ENCODE results near the gene TERF2IP.

TERF2IP gene

DNA sequence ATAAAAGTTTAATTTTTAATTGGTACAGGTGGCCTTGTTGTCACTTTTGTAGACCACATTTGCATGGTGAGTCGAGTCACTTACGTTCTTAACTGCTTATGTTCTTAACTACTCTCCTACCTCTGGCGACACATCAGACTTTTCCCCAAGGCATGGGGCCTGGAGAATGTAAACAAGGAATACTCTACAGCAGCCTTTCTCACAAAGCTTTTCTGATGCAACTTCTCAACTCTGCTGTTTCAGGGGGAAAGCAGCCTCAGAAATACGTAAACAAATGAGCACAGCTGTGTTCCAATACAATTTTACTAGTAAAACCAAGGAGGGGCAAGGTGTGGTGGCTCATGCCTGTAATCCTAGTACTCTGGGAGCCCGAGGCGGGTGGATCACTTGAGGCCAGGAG lies 7.0 kb upstream of the TERF2IP start:
- DNase-seq: no peak

DNA sequence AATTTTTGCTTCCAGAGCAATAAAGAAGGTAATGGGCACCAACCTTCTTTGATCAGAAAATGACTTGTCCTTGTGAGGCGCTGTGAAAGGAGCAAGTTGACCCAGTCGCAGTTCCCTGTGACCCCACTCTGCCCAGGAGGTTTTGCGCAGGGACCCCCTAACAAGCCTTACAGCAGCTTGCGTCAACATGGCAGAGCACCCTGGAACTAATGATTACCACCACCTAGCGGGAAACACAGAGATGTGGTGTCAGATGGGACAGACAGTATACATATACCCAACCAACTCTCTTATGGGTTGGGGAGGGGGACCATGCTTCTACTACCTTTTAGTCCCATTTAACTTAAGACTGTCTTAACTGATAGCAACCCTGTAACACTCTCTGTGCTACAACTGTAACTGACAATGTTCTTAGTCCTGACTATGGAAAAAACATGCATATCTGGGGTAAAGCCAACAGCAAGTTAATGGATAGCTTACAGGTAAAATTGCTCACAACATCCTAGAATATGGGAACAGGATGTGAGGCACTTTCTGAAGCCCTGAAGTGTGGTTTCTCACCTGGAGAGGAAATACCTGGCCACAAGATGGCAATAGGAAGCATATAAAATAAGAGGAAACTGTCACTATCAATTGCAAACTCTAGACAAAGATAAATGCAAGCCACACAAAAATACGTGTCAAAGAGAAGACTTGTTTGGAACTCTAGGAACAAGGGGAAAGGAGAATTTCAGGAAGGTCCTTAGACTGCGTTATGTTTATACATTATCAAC lies 3.1 kb upstream of the TERF2IP start:
- peak in 1 of 3 experiments; percentile 5 for DNase-seq

DNA sequence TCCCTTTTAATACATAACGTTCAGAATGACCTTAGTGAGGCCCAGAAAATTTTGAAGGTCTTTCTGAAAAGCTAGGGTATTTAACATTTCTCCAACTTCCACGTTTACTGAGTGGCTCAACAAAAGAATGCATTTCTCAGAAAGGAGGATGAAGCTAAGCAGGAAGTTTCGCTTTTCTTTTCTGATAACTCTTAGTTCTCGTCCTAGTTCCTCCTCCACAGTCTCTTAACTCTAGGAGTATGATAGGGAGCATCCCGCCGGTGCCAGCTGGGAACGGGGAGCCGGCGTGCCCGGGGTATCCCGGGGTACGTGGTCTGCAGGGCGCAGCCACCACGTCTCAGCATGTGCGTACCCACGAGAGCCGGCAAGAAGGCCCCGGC lies 471 bp upstream of the TERF2IP start:
- DNase-seq: peak in 1 of 3 experiments; percentile 49

DNA sequence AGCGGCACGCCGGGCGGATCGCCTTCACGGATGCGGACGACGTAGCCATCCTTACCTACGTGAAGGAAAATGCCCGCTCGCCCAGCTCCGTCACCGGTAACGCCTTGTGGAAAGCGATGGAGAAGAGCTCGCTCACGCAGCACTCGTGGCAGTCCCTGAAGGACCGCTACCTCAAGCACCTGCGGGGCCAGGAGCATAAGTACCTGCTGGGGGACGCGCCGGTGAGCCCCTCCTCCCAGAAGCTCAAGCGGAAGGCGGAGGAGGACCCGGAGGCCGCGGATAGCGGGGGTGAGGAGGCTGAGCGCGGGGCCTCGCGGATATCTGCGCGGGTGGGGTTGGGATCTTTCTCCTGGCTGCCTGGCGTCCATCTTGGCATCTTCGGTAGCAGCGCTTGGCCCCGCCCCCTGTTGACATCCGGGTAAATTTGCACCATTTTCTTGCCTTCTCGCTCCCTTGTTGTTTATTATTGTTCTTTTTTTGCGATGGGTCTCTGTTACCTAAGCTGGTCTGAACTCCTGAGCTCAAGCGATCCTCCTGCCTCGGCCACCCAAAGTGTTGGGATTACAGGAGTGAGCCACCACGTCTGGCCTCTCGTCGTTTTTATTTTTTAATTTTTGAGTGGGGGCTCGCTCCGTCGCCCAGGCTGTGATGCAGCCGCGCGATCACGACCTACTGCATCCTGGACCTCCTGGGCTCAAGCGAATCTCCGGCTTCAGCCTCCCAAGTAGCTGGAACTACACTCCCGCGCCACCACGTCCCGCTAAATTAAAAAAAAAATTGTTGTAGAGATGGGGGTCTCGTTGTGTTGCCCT lies 898 bp downstream of the TERF2IP start:
- peak; percentile 70 to 86 (median 80) for DNase-seq

DNA sequence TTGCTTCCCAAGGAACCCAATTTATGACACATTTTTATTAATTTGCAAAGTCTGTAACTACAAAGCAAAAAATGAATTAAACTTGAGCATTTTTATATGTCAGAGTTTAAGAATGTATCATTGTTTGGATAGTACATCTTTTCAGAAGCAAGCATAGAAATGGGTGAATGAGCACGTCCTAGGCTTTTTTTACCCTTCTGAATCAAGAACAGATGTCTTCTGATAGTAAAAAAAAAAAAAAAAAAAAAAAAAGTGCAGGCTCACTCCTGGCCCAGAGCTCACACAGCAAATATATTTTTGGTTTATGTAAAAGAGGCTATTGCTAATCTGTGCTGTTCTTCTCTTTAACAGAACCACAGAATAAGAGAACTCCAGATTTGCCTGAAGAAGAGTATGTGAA lies 6.3 kb downstream of the TERF2IP start:
- DNase-seq: no peak

DNA sequence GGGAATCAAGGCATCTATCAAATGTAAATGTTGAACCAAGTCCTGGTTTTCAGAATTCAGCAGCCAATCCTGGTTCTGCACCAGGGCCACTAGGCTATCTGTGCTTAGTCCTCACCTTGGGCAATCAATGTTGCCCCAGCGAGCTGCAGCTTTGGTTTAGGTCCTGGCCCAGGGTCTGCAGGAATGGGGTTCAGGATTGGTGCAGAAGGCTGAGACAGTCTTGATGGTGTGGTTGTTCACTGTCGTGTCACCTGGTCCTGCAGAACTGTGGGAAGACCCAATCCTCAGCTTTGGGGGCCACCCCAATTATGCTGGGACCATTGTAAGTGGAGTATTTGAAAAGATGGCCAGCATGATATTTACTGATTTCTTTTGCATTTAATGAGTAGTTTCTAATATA lies 10.6 kb downstream of the TERF2IP start:
- DNase-seq: no peak

DNA sequence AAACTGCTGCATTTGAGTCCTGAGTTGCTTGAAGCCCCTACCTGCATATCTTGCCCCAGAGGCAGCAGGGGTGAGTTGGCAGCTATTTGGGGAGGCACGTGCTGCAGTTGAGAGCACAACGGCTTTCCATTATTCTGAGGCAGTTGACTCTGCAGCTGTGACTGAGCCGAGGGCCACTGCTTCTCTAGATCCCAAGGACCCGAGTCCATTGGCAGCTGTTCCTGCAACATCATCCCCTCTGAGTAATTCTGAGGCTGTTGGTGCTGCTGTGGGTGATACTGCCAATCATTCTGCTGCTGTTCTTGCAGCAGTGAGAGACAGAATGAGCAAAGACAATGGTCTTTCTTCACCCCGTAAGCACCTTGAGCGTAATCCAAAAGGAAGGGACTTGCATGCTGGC lies 12.7 kb downstream of the TERF2IP start:
- DNase-seq: no peak

DNA sequence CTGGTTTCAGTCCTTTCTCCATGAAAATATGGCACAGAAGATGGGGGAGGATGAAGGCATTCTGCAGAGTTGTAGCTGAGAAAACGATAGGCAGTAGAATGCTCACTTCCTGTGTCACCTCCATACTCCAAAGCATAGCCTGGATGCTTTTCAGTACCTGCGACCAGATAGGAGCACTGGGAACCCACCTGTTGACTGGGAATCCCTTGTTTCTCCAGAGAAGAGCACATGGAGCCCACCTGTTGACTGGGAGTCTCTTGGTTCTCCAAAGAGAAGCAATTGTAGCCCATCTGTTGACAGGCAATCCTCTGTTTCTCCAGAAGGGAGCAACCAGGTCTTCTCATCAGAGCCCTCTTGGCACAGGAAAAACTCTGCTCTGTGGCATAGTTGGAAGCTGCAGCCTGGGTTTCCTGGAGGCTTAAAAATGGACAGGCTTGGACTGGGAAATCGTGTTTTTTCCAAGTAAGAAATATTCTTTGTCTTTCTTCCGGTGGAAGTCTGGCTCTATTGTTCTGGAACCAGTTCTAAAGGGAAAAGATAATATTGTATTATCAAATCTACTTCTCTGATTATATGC lies 13.2 kb downstream of the TERF2IP start:
- DNase-seq: no peak

DNA sequence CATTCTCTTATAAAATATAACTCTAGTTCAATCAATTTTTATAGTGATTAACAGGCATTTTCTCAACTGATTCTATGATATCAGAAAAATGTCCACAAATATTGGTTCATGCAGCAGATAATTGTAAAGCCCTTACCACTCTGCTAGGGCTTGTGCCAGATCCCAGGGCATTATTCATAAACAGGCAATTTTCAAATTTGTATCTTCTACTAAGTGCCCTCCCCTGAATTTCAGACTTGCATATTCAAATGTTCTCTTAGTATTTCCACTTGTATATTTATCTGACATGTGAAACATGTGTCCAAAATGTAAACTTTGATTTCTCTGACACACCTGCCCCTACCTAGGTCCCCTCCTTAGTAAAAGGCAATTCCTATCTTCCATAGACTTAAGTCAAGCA lies 19.9 kb downstream of the TERF2IP start:
- no peak for DNase-seq

DNA sequence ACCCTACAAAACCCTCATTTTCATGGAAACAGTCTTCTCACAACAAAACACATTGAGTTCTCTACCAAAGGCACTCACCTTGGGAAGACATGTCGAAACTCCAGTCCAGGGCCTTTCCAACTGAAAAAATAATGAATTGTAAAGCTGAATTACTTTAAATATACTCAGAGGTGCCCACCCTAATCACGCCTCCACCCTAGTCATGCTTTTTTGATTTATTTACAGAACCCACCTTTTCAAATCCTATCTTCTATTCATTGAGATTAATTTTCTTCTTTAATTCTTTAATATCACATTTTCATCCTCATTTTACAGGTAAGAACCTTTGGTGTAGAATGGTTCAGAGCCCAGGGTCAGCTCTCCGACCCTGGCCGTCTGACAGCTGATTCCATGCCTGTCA lies 29.3 kb downstream of the TERF2IP start, which contains the start of gene CPHXL2:
Gene CPHXL2 (minus strand): TSS at position 101 of the 400 bp plus-strand sequence. CDS start 10 bp downstream, at position 91.
- DNase-seq: no peak

DNA sequence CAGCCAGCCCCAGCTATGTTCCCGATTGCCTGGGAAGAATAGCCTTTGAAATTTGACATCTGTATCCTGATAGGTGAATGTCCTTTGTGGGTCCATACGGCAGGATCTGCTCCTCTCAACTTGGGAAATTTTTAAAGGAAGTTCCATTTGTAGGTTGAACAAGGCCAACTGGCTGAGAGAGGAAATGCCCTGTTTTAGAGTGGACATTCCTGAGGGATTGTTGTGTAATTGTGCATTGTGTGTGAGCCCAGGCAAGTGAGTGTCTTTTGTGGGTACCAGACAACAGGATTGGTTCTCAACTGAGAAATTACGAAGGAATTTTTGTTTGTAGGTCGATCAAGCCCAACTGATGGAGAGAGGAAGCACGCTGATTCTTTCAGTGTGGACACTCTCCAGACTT lies 31.8 kb downstream of the TERF2IP start:
- no peak for DNase-seq

DNA sequence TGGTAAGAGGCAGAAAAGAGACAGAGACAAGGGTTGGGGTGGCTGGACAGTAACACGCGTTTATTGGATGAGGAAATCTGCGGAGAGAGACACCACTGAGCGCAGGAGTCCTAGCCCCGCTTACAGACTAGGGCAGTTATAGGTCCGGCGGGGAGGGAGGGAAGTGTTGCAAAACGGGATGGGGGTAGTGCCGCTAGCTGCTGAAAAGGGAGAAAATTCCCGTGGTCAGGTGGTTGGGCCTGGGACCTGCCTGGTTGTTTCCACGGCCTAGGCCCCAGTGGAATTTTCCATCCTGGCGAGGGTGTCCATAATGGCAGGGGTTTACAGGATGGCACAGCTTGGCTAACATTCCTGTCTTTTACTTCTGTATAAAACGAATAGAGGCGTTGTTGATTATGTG lies 34.7 kb downstream of the TERF2IP start:
- DNase-seq: no peak

DNA sequence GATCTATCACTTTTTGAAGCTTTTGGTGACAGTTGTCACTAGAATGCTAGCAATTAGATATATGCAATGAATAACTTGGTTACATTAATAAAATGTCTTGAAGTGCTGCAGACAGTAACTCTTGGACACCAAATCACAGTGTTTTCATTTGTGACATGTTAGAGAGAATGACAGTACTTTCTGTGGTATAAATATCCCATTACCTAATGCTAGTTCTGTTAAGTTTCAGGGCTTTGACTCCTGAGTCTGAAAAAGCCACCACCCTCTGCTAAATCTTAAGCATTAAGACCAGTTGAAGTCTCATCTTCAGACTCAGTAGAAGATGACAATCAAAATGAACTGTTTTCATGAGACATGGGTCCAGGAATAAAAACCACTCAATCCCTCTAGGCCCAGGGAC lies 39.8 kb downstream of the TERF2IP start:
- no peak for DNase-seq

DNA sequence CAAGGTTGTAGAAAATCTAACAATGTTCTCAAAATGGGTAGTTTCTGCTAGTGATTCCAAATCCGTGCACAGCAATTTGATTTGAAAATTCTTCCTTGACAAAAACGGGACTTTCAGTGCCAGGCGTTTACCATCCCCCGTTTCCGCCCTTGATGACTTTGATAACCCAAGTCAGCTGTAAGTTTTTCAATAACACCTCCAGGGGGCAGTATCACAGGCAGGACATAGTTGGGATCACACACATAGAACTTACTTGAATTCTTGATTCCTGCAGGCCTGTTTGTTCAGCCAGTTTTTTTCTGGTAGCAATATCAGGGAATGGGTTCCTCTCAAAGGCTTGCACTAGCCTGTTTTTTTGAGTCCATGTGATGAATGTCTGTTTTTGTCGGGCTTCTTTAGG lies 48.1 kb downstream of the TERF2IP start:
- DNase-seq: peak in 1 of 3 experiments; percentile 12

DNA sequence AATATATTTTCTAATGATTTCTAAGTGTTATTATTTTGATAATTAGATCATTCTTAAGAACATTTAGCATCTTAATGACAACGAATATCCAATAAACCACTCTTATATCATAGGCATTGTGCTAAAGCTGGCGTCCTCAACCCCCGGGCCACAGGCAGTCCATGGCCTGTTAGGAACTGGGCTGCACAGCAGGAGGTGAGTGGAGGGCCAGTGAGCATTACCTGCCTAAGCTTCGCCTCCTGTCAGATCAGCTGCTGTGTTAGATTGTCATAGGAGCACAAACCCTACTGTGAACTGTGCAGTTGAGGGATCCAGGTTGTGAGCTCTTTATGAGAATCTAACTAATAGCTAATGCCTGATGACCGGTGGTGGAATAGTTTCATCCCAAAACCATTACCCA lies 50.0 kb downstream of the TERF2IP start:
- DNase-seq: no peak

DNA sequence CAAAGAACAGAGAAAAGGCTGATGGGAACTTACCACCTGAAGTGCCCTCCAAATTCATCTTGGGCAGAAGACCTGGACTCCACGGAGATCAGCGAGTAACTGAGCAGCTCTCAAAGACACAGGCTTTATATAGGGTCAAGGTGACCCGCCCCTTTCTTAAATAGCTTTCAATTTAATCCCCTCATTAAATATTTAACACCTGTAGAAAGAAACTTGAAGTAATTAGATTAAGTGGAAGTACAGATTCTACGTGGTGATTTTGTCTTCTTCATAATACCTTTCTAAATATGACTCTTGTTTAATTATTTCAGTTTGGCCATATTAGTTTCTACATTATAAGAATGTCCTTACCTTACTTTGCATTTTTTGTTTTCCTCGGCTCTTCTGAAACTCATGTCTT lies 53.8 kb downstream of the TERF2IP start, which contains the start of gene DUXB:
Gene DUXB (minus strand): TSS at position 101 of the 400 bp plus-strand sequence. CDS start 43 bp downstream, at position 58.
- DNase-seq: no peak

DNA sequence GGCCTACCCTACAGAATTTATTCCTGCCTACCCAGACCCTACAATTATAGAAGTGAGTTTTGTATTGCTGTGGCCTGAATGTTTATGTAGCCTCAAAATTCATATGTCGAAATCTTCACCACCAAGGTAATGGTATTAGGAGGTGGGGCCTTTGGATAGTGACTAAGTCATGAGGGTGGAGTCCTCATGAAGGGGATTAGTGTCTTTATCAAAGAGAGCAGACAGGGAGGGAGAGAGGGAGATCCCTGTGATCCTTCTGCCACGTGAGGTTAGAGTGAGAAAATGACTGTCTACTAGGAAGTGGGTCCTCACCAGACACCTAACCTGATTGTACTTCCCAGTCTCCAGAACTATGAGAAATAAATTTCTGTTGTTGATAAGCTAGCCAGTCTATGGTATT lies 54.7 kb downstream of the TERF2IP start:
- DNase-seq: no peak

DNA sequence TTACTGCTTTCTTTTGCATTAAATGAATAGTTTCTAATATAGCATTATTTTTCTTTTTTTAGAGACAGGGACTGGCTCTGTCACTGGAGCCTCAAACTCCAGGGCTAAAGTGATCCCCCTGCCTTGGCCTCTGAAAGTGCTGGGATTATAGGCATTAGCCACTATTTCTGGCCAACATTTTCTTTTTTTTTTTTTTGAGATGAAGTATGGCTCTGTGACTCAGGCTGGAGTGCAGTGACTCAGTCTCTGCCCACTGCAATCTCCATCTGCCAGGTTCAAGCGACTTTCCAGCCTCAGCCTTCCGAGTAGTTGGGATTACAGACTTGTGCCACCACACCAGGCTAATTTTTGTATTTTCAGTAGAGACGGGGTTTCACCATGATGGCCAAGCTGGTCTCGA lies 55.7 kb downstream of the TERF2IP start:
- no peak for DNase-seq

Measured in NCI-H1417 (cell line).